PC-3 (cell line): ENCODE results near the gene IL24.

Experiments
- EZH2 ChIP-seq: fragments of 300-600 bp; sonication (generic); IDR thresholded peaks from one replicate; pipeline ENCODE4 v1.6.1; 2017; ENCODE audit warnings: antibody characterized with exemption, mild to moderate bottlenecking, low read length; ENCODE audit not compliant: unreplicated experiment
- TF ChIP-seq, protein P1 (sequence below): fragments of 300-600 bp; sonication (generic); conservative IDR thresholded peaks from 2 replicates; pipeline ENCODE4 v1.5.1; 2017; ENCODE audit warnings: antibody characterized with exemption, low read depth, mild to moderate bottlenecking, low read length

DNA sequence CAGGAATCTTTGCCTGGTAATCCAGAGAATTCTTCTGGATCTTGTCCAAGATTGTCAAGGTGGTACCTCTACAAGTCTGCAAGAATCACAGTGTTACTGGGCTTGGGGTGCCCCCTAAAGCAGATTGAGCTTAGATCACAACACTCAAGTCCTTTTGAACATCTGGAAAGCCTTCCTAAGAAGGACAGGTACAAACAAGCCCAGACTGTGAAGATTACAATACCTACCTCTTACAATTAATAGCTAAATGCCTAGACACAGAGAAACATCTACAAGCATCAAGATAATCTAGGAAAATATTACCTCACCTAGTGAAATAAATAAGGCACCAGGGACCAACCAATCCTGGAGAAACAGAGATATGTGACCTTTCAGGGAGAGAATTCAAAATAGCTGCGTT, 49.3 kb upstream of the IL24 start:
- TF ChIP-seq EZH2: no peak
- TF ChIP-seq, protein P1, sequence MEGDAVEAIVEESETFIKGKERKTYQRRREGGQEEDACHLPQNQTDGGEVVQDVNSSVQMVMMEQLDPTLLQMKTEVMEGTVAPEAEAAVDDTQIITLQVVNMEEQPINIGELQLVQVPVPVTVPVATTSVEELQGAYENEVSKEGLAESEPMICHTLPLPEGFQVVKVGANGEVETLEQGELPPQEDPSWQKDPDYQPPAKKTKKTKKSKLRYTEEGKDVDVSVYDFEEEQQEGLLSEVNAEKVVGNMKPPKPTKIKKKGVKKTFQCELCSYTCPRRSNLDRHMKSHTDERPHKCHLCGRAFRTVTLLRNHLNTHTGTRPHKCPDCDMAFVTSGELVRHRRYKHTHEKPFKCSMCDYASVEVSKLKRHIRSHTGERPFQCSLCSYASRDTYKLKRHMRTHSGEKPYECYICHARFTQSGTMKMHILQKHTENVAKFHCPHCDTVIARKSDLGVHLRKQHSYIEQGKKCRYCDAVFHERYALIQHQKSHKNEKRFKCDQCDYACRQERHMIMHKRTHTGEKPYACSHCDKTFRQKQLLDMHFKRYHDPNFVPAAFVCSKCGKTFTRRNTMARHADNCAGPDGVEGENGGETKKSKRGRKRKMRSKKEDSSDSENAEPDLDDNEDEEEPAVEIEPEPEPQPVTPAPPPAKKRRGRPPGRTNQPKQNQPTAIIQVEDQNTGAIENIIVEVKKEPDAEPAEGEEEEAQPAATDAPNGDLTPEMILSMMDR: no peak
